ENCODE data around the gene BATF3. TPM values are rescaled to one million over a fixed set of nuclear protein-coding genes. Genes with fewer than 3 reads are reported as not detected.

Gene BATF3
- total and polyA plus RNA-seq, 8 donors, result 0.20 to 3.1 (median 0.95) TPM; not detected in 1

- Histone ChIP-seq H3K27me3 (peaks cover 0 to 5% (median 0%) of the 10 kb centered on the region in 4 donors), H3K9me3 (no peaks in the 10 kb centered on the region), H3K36me3 (no peaks in the 10 kb centered on the region), H3K4me3 (no peak overlapping the region), H3K27ac (no peak overlapping the region), H3K4me1 (no peaks in the 10 kb centered on the region)
- intact Hi-C loops (cut with DNase I), result no loop called here
- FAIRE-seq (no peak), DNase-seq (no peak), ATAC-seq (no peak)
- 57 to 75% methylated on average over 5 of the region's 5 CpGs for WGBS, 2 donors
- TF ChIP-seq CTCF (IDR thresholded peaks at IDR 0.05), result no peak
These were observed 10.4 kb downstream of the BATF3 start for GRCh38 chr1:212689196-212689725.

GRCh38 chr1:212688341-212689047, 11.1 kb downstream of the BATF3 start:
- Histone ChIP-seq H3K36me3 (no peaks in the 10 kb centered on the region), H3K4me1 (no peaks in the 10 kb centered on the region), H3K4me3 (no peak overlapping the region), H3K27ac (no peak overlapping the region), H3K9me3 (no peaks in the 10 kb centered on the region), H3K27me3 (no peaks in the 10 kb centered on the region)
- TF ChIP-seq CTCF (IDR thresholded peaks at IDR 0.05), result no peak
- intact Hi-C loops (cut with DNase I), result no loop called here
- ATAC-seq (no peak), FAIRE-seq (no peak), DNase-seq (no peak)
- WGBS, 2 donors, result 63 to 74% methylated on average over 7 of the region's 7 CpGs

GRCh38 chr1:212687811-212688210, 11.8 kb downstream of the BATF3 start:
- no peaks in the 10 kb centered on the region for H3K9me3 ChIP-seq
- no peak for FAIRE-seq
- intact Hi-C loops (cut with DNase I), result no loop called here
- no peak overlapping the region for H3K27ac ChIP-seq
- no peaks in the 10 kb centered on the region for H3K4me1 ChIP-seq
- no peaks in the 10 kb centered on the region for H3K36me3 ChIP-seq
- no peak for TF ChIP-seq CTCF (IDR thresholded peaks at IDR 0.05)
- WGBS, 2 donors, result 84 to 86% methylated on average over 2 of the region's 2 CpGs
- ATAC-seq, result no peak
- H3K4me3 ChIP-seq, result no peak overlapping the region
- no peaks in the 10 kb centered on the region for H3K27me3 ChIP-seq
- DNase-seq, result no peak

- Histone ChIP-seq H3K27me3 (peaks cover 0 to 1% (median 0%) of the 10 kb centered on the region in 4 donors), H3K27ac (no peak overlapping the region), H3K9me3 (no peaks in the 10 kb centered on the region), H3K4me1 (no peaks in the 10 kb centered on the region), H3K4me3 (no peak overlapping the region), H3K36me3 (no peaks in the 10 kb centered on the region)
- no peak for TF ChIP-seq CTCF (IDR thresholded peaks at IDR 0.05)
- 82 to 90% methylated on average over 11 of the region's 11 CpGs for WGBS, 2 donors
- no peak for ATAC-seq
- no peak for DNase-seq
- intact Hi-C loops (cut with DNase I), result no loop called here
- no peak for FAIRE-seq
These were observed 13.0 kb downstream of the BATF3 start for GRCh38 chr1:212686591-212686990.

GRCh38 chr1:212686069-212686468, 13.6 kb downstream of the BATF3 start:
- Histone ChIP-seq H3K4me1 (no peaks in the 10 kb centered on the region), H3K27ac (no peak overlapping the region), H3K9me3 (no peaks in the 10 kb centered on the region), H3K4me3 (no peak overlapping the region), H3K36me3 (no peaks in the 10 kb centered on the region), H3K27me3 (peaks cover 0 to 3% (median 0%) of the 10 kb centered on the region in 4 donors)
- intact Hi-C loops (cut with DNase I), result no loop called here
- TF ChIP-seq CTCF (IDR thresholded peaks at IDR 0.05), result no peak
- FAIRE-seq, result no peak
- no peak for ATAC-seq
- 68 to 76% methylated on average over 3 of the region's 3 CpGs for WGBS, 2 donors
- no peak for DNase-seq

Data from pancreas (tissue), 10 donors.